ENCODE results near the gene CDK4.

The CDK4 gene

GRCh38 chr12:57727758-57728395, 24.2 kb downstream of the CDK4 start:
- TF ChIP-seq CTCF (conservative IDR thresholded peaks at IDR 0.05; ENCODE audit: low read depth): no peak
- ChIA-PET CTCF (interaction anchor here (2.5 kb wide), 1 partner anchor 8 kb away, joined by 31 read pairs; no protein-coding TSS in a partner anchor), POLR2A (ENCODE audit: low non-redundant PET) (no interaction called here)
- no peak overlapping the region for H3K27ac ChIP-seq
- no peak for DNase-seq (ENCODE audit: low spot score)

GRCh38 chr12:57726884-57727757, 25.0 kb downstream of the CDK4 start:
- ChIA-PET POLR2A (ENCODE audit: low non-redundant PET) (no interaction called here), CTCF (interaction anchor here (0.5 to 3.0 kb wide), 9 partner anchors 9 to 488 kb away, joined by 3 to 31 read pairs (median 3); partner anchors contain the start of gene TSPAN31)
- peak overlapping the region; percentile 90 for H3K27ac ChIP-seq
- no peak for DNase-seq (ENCODE audit: low spot score)
- TF ChIP-seq CTCF (conservative IDR thresholded peaks at IDR 0.05; ENCODE audit: low read depth): no peak

GRCh38 chr12:57726151-57726883, 25.8 kb downstream of the CDK4 start:
- POLR2A ChIA-PET (ENCODE audit: low non-redundant PET): interaction anchor here (0.5 kb wide), 1 partner anchor 9 kb away, joined by 4 read pairs; no protein-coding TSS in a partner anchor
- peak overlapping the region; percentile 90 for H3K27ac ChIP-seq

GRCh38 chr12:57725851-57726150, 26.3 kb downstream of the CDK4 start:
- no peak for TF ChIP-seq CTCF (conservative IDR thresholded peaks at IDR 0.05; ENCODE audit: low read depth)
- H3K27ac ChIP-seq: peak overlapping the region; percentile 90
- CTCF ChIA-PET: interaction anchor here (0.6 to 3.0 kb wide), 11 partner anchors 11 to 1733 kb away, joined by 3 to 31 read pairs (median 4); partner anchors contain the start of genes CDK4, OS9 and TSPAN31
- POLR2A ChIA-PET (ENCODE audit: low non-redundant PET): no interaction called here
- no peak for DNase-seq (ENCODE audit: low spot score)

More at GRCh38 chr12:57726151-57726883, 25.8 kb downstream of the CDK4 start:
- CTCF ChIA-PET: interaction anchor here (0.5 to 3.0 kb wide), 18 partner anchors 10 to 1734 kb away, joined by 3 to 31 read pairs (median 3); partner anchors contain the start of genes CDK4, OS9 and TSPAN31
- peak; percentile 89 for TF ChIP-seq CTCF (conservative IDR thresholded peaks at IDR 0.05; ENCODE audit: low read depth)
- DNase-seq (ENCODE audit: low spot score): peak; percentile 89

- peak overlapping the region; percentile 90 for H3K27ac ChIP-seq
- ChIA-PET POLR2A (ENCODE audit: low non-redundant PET) (no interaction called here), CTCF (interaction anchor here (0.6 to 3.0 kb wide), 9 partner anchors 11 to 1733 kb away, joined by 3 to 31 read pairs (median 4); partner anchors contain the start of genes CDK4 and TSPAN31)
- TF ChIP-seq CTCF (conservative IDR thresholded peaks at IDR 0.05; ENCODE audit: low read depth): no peak
- DNase-seq (ENCODE audit: low spot score): no peak
These were observed 27.0 kb downstream of the CDK4 start for GRCh38 chr12:57724936-57725740.
